ENCODE results near the gene KIF20B. TPM values are rescaled to one million over a fixed set of nuclear protein-coding genes. Genes with fewer than 3 reads are reported as not detected.

The KIF20B gene
- total RNA-seq, 1 experiment from 2014 or later, result 59.1 TPM

- Histone ChIP-seq H4K5ac (ENCODE audit: insufficient read length, low read depth, low read length) (no peak overlapping the region), H3K79me2 (ENCODE audit: insufficient read depth, low read length) (no peaks in the 10 kb centered on the region), H4K91ac (ENCODE audit: insufficient read length, low read depth, low read length) (no peak overlapping the region), H3K4me1 (ENCODE audit: insufficient read depth, low read length) (no peaks in the 10 kb centered on the region), H2BK20ac (ENCODE audit: low read depth, low read length, poor library complexity, severe bottlenecking) (no peak overlapping the region), H2BK120ac (ENCODE audit: low read depth, low read length, poor library complexity, severe bottlenecking) (no peak overlapping the region), H3K4me2 (ENCODE audit: insufficient read depth, insufficient read length, low read length) (no peak overlapping the region), H2BK15ac (ENCODE audit: low read depth, low read length) (no peak overlapping the region), H3K79me1 (ENCODE audit: insufficient read depth, low read depth, low read length, poor library complexity, severe bottlenecking) (no peaks in the 10 kb centered on the region), H3K9ac (ENCODE audit: extremely low read depth, insufficient read length, low read length) (no peak overlapping the region), H4K8ac (replicated peaks; ENCODE audit: insufficient read length, low read depth, low read length) (no peak overlapping the region), H4K20me1 (ENCODE audit: control insufficient read depth, insufficient read depth, insufficient read length) (no peaks in the 10 kb centered on the region), H2BK5ac (ENCODE audit: insufficient read length, low read length) (no peak overlapping the region), H3K23me2 (ENCODE audit: insufficient read length, low read depth, low read length, poor library complexity, severe bottlenecking) (no peaks in the 10 kb centered on the region), H2AK5ac (ENCODE audit: insufficient read length, low read length) (no peak overlapping the region), H3K27ac (ENCODE audit: insufficient read length, low read depth, low read length) (no peak overlapping the region), H2AFZ (ENCODE audit: low read length) (no peak overlapping the region), H3K9me3 (ENCODE audit: control insufficient read depth, low read depth, low read length) (no peaks in the 10 kb centered on the region), H2BK12ac (ENCODE audit: insufficient read length, low read depth, low read length) (no peak overlapping the region), H3K23ac (ENCODE audit: insufficient read length, low read depth, low read length) (no peak overlapping the region), H3T11ph (ENCODE audit: low read length) (no peak overlapping the region), H3K18ac (ENCODE audit: insufficient read length, low read depth, low read length) (no peak overlapping the region), H3K4ac (ENCODE audit: low read depth, low read length) (no peak overlapping the region), H3K14ac (ENCODE audit: insufficient read depth, low read length) (no peak overlapping the region), H3K27me3 (ENCODE audit: insufficient read depth, low read length) (no peaks in the 10 kb centered on the region), H3K56ac (ENCODE audit: insufficient read length, low read depth, low read length) (no peak overlapping the region)
- no peak for DNase-seq
- Mint-ChIP-seq H3K4me3 (no peak overlapping the region), H3K27me3 (ENCODE audit: low read depth) (peaks cover 2% of the 10 kb centered on the region), H3K9me3 (no peaks in the 10 kb centered on the region), H3K4me1 (peaks cover 14 to 16% of the 10 kb centered on the region in 2 experiments), H3K36me3 (ENCODE audit: insufficient read depth in 1 of 3, low read depth in 3 of 3) (no peaks in the 10 kb centered on the region), H3K27ac (no peak overlapping the region)
- no peak for TF ChIP-seq CTCF (conservative IDR thresholded peaks at IDR 0.05)
- no CpG with 5 or more reads among the region's 1 CpG for WGBS (ENCODE audit: extremely low coverage, insufficient read length, low lambda C conversion rate)
These were observed 30.5 kb upstream of the KIF20B start for GRCh38 chr10:89670926-89671325.
